Muscle layer of colon (tissue), 2 donors: ENCODE results near the gene KCNIP2.

ENCODE experiments used
- H3K27ac ChIP-seq: one replicate; pipeline ENCODE4 v1.7.0; 2013; ENCODE audit warnings: low read depth, mild to moderate bottlenecking, low read length, moderate library complexity
- H3K27me3 ChIP-seq, 2 donors: one replicate each; pipeline ENCODE4 v1.7.0; 2013; ENCODE audit warnings: low read length in 2 of 2, mild to moderate bottlenecking in 2 of 2; ENCODE audit not compliant: insufficient read depth in 2 of 2, control insufficient read depth in 1 of 2
- H3K36me3 ChIP-seq: one replicate; pipeline ENCODE4 v1.7.0; 2013; ENCODE audit warnings: mild to moderate bottlenecking, low read length; ENCODE audit not compliant: insufficient read depth
- H3K4me1 ChIP-seq: one replicate; pipeline ENCODE4 v1.7.0; 2013; ENCODE audit warnings: mild to moderate bottlenecking, low read length; ENCODE audit not compliant: insufficient read depth
- H3K4me3 ChIP-seq, 2 donors: one replicate each; pipeline ENCODE4 v1.7.0; 2013; ENCODE audit warnings: low read length in 2 of 2, low read depth in 1 of 2, mild to moderate bottlenecking in 1 of 2, moderate library complexity in 1 of 2
- H3K9ac ChIP-seq: one replicate; pipeline ENCODE4 v1.7.0; 2013; ENCODE audit warnings: low read length
- H3K9me3 ChIP-seq: one replicate; pipeline ENCODE4 v1.7.0; 2013; ENCODE audit warnings: mild to moderate bottlenecking, low read length
- donor health status: abdominal sarcoma.
- donor health status: Adenocarcinoma of cecum.

Gene KCNIP2

GRCh38 chr10:101818119-101818871 lies 25.3 kb downstream of the KCNIP2 start, which contains the start of gene OGA:
Gene OGA, minus strand, starts transcription at chr10:101818444. Its CDS starts 422 bp downstream, at chr10:101818022.
- H3K9me3 ChIP-seq = no peaks in the 10 kb centered on the region

DNA sequence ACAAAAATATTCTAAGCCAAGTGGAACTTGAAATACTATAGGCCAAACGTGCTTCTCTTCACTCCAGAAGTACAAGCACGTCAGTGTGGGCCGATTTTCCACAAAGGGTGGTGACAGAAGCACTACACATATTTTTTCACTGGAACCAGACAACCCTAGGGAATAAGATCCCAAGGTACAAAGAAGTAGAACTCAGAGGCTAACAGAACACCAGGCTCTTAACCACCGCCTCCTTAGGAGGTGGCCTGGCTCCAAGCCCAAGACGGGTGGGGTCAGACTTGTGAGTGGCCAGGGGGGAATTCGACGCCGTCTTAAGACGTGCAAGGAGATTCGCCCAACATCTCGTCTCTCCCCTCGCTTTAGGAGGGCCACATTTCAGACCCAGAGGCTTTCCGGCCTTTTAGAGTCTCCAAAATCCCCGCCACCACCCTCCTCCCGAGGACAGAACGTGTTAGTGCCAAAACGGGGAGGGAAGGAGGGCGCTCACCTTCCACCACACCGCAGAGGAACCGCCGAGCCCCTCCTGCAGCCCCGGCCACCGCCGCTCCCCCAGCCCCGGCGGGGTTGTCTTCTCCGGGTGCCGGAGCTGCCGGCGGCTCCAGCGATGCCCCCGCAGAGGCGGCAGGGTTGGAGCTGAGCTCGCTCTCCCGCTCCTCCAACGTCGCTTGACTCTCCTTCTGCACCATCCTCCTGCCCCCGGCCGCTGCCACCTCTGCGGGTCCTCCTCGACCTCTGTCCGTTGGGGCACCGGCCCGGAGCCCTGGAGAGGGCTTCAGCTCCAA lies 26.1 kb downstream of the KCNIP2 start:
- peak overlapping the region; percentile 99 for H3K27ac ChIP-seq
- no peaks in the 10 kb centered on the region for H3K27me3 ChIP-seq
- peak overlapping the region; percentile 83 for H3K9ac ChIP-seq
- H3K4me1 ChIP-seq = peaks cover 32% of the 10 kb centered on the region
- H3K4me3 ChIP-seq = peak overlapping the region; percentile 98
- H3K9me3 ChIP-seq = no peaks in the 10 kb centered on the region
- no peaks in the 10 kb centered on the region for H3K36me3 ChIP-seq

More at GRCh38 chr10:101818119-101818871, 25.3 kb downstream of the KCNIP2 start, which contains the start of gene OGA:
- Histone ChIP-seq H3K4me1 (peaks cover 28% of the 10 kb centered on the region), H3K27me3 (no peaks in the 10 kb centered on the region), H3K27ac (peak within 1 kb of the TSS; percentile 99), H3K9ac (peak within 1 kb of the TSS; percentile 83), H3K4me3 (peak within 1 kb of the TSS; percentile 98), H3K36me3 (no peaks in the 10 kb centered on the region)

- Histone ChIP-seq H3K27me3 (no peaks in the 10 kb centered on the region), H3K36me3 (no peaks in the 10 kb centered on the region), H3K4me3 (peak overlapping the region; percentile 98), H3K4me1 (peaks cover 36% of the 10 kb centered on the region), H3K9me3 (no peaks in the 10 kb centered on the region), H3K27ac (peak overlapping the region; percentile 99), H3K9ac (peak overlapping the region; percentile 83)
Observed at GRCh38 chr10:101816913-101817336, 26.7 kb downstream of the KCNIP2 start.

- Histone ChIP-seq H3K27ac (no peak overlapping the region), H3K4me3 (peak overlapping the region; percentile 98), H3K4me1 (peaks cover 38% of the 10 kb centered on the region)
Observed at GRCh38 chr10:101816376-101816775, 27.2 kb downstream of the KCNIP2 start.

GRCh38 chr10:101814466-101815071 lies 29.0 kb downstream of the KCNIP2 start:
- Histone ChIP-seq H3K4me3 (peak overlapping the region in 1 of 2 donors; percentile 98), H3K4me1 (peaks cover 37% of the 10 kb centered on the region), H3K9me3 (no peaks in the 10 kb centered on the region)

More at GRCh38 chr10:101816376-101816775, 27.2 kb downstream of the KCNIP2 start:
- peak overlapping the region; percentile 83 for H3K9ac ChIP-seq
- no peaks in the 10 kb centered on the region for H3K27me3 ChIP-seq
- no peaks in the 10 kb centered on the region for H3K9me3 ChIP-seq
- no peaks in the 10 kb centered on the region for H3K36me3 ChIP-seq

GRCh38 chr10:101812606-101813005 lies 31.0 kb downstream of the KCNIP2 start:
- H3K9me3 ChIP-seq = no peaks in the 10 kb centered on the region
- H3K27ac ChIP-seq = no peak overlapping the region
- no peaks in the 10 kb centered on the region for H3K27me3 ChIP-seq
- H3K36me3 ChIP-seq = peaks cover 25% of the 10 kb centered on the region
- H3K4me3 ChIP-seq = no peak overlapping the region
- H3K4me1 ChIP-seq = peaks cover 31% of the 10 kb centered on the region
- H3K9ac ChIP-seq = no peak overlapping the region

More at GRCh38 chr10:101814466-101815071, 29.0 kb downstream of the KCNIP2 start:
- Histone ChIP-seq H3K27me3 (no peaks in the 10 kb centered on the region), H3K36me3 (peaks cover 12% of the 10 kb centered on the region), H3K9ac (no peak overlapping the region), H3K27ac (no peak overlapping the region)

DNA sequence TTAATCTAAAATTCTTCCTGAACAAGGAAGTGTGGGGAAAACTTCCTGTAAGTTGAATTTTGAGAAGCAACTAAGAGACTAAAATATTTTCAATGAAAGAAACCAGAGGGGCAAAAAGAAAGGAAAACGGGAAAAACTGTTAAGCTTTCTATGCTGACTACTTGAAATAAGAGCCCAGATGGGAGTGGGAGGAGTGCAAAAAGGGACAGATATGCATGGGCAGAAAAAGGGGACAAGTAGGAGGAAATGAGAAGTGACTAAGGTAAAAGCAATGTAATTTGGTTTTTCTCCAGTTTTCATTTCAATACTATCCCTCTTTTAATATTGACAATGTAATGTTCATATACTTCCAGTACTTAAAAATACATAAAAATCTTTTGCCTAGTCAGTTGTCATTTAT lies 36.4 kb downstream of the KCNIP2 start:
- no peak overlapping the region for H3K4me3 ChIP-seq
- H3K27ac ChIP-seq = no peak overlapping the region
- H3K36me3 ChIP-seq = peaks cover 63% of the 10 kb centered on the region
- H3K4me1 ChIP-seq = peaks cover 4% of the 10 kb centered on the region
- no peaks in the 10 kb centered on the region for H3K9me3 ChIP-seq
- H3K9ac ChIP-seq = no peak overlapping the region
- H3K27me3 ChIP-seq = no peaks in the 10 kb centered on the region

- no peak overlapping the region for H3K9ac ChIP-seq
- H3K27me3 ChIP-seq = no peaks in the 10 kb centered on the region
- no peak overlapping the region for H3K4me3 ChIP-seq
- H3K4me1 ChIP-seq = no peaks in the 10 kb centered on the region
- H3K36me3 ChIP-seq = peaks cover 78% of the 10 kb centered on the region
- H3K27ac ChIP-seq = no peak overlapping the region
- H3K9me3 ChIP-seq = no peaks in the 10 kb centered on the region
Observed at GRCh38 chr10:101803511-101803910, 40.1 kb downstream of the KCNIP2 start.

DNA sequence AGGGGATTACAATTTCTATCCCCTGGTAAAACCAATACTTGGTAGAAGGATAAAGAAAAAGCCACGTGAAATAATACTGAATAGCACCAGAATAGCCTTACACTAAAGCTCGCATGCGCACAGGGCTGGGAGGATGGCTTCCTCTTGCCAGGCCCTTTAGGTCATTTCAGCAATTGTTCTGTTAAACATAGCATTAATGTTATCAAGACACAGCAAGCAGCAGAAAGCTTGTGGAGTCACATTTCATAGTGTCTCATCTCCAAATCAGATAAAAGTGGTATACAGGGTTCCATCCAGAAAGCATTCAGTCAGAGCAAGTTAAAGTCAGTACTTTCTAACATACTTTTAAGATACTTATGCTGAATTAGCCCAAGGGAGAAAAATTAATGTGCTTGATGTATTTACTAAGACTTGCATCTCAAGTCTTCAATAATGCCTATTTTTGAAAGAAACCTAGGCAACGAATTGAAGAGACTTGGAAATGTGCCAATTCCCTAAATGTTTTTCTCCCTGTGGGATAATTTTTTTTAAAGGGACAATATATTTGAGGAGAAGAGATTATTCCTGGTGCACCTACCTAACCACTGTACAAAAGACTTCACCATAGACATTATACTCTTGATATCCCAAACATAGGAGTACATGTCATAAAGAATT lies 46.1 kb downstream of the KCNIP2 start:
- no peak overlapping the region for H3K4me3 ChIP-seq
- H3K36me3 ChIP-seq = peaks cover 75% of the 10 kb centered on the region
- no peaks in the 10 kb centered on the region for H3K27me3 ChIP-seq
- no peaks in the 10 kb centered on the region for H3K9me3 ChIP-seq
- H3K4me1 ChIP-seq = no peaks in the 10 kb centered on the region
- H3K9ac ChIP-seq = no peak overlapping the region
- H3K27ac ChIP-seq = no peak overlapping the region

DNA sequence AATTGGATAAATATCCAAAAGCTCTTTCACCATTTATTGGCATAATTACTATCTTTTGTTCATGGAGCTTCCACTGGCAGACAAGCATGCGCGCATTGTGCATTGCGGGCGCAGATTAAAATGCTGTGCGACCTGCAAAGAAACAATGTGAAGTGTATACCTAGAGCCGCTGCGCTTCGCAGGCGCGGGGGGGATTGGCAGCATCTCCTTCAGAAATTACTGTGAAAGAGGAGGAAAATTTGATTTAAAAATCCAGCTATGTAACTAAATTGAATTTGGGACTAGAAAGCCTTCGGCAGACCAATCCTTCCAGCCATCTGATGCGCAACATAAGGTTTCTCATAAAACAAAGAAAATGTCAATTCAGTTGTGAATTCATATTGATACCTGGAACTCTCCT lies 50.1 kb downstream of the KCNIP2 start:
- H3K27ac ChIP-seq = no peak overlapping the region
- H3K4me3 ChIP-seq = no peak overlapping the region
- no peak overlapping the region for H3K9ac ChIP-seq
- no peaks in the 10 kb centered on the region for H3K9me3 ChIP-seq
- H3K36me3 ChIP-seq = peaks cover 67% of the 10 kb centered on the region
- H3K4me1 ChIP-seq = no peaks in the 10 kb centered on the region
- H3K27me3 ChIP-seq = no peaks in the 10 kb centered on the region

DNA sequence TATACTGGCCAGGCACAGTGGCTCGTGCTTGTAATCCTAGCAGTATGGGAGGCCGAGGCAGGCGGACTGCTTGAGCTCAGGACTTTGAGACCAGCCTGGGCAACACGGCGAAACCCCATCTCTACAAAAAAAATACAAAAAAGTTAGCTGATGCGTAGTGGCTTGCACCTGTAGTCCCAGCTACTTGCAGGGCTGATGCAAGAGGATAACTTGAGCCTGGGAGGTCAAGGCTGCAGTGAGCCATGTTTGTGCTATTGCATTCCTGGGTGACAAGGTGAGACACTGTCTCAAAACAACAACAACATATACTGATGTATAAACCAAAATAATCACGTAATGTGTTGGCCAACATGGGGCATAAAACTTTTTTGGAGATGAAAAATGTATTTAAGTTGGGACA lies 53.9 kb downstream of the KCNIP2 start:
- Histone ChIP-seq H3K36me3 (peaks cover 70% of the 10 kb centered on the region), H3K9me3 (no peaks in the 10 kb centered on the region), H3K4me3 (no peak overlapping the region), H3K9ac (no peak overlapping the region), H3K4me1 (no peaks in the 10 kb centered on the region), H3K27me3 (no peaks in the 10 kb centered on the region), H3K27ac (no peak overlapping the region)
